Endothelial cell of hepatic sinusoid (primary cell): ENCODE results near the gene DEGS2.

Experiments
- in situ Hi-C: cut with HindIII; loops from 2 replicates; pipeline ENCODE4 v1.10.0; 2017; ENCODE audit warnings: low sequenced_read_pairs

DEGS2 gene

GRCh38 chr14:100116134-100116533 is 43.3 kb downstream of the DEGS2 start:
- in situ Hi-C loops = no loop called here

GRCh38 chr14:100115726-100116125 is 43.7 kb downstream of the DEGS2 start:
- in situ Hi-C loops = no loop called here

- in situ Hi-C loops = no loop called here
Observed at GRCh38 chr14:100115236-100115635, 44.2 kb downstream of the DEGS2 start.

- in situ Hi-C loops = no loop called here
Observed at GRCh38 chr14:100114109-100114765, 45.2 kb downstream of the DEGS2 start.

- in situ Hi-C loops = no loop called here
Observed at GRCh38 chr14:100111931-100112704, 47.3 kb downstream of the DEGS2 start.

GRCh38 chr14:100110816-100111215 is 48.6 kb downstream of the DEGS2 start:
- in situ Hi-C loops = no loop called here

- in situ Hi-C loops = no loop called here
Observed at GRCh38 chr14:100109594-100109955, 49.9 kb downstream of the DEGS2 start.

- in situ Hi-C loops = no loop called here
Observed at GRCh38 chr14:100108840-100109593, 50.4 kb downstream of the DEGS2 start.

- in situ Hi-C loops = no loop called here
Observed at GRCh38 chr14:100108042-100108825, 51.2 kb downstream of the DEGS2 start.

- in situ Hi-C loops = no loop called here
Observed at GRCh38 chr14:100107236-100107635, 52.2 kb downstream of the DEGS2 start.

- in situ Hi-C loops = no loop called here
Observed at GRCh38 chr14:100106250-100107112, 53.0 kb downstream of the DEGS2 start.

GRCh38 chr14:100105357-100106169 is 53.9 kb downstream of the DEGS2 start:
- in situ Hi-C loops = no loop called here

GRCh38 chr14:100104523-100105300 is 54.7 kb downstream of the DEGS2 start:
- in situ Hi-C loops = loop anchor here (5.0 kb wide), 2 partner anchors 47 to 122 kb away; no protein-coding TSS in a partner anchor

GRCh38 chr14:100104006-100104352 is 55.5 kb downstream of the DEGS2 start:
- in situ Hi-C loops = loop anchor here (5.0 kb wide), 2 partner anchors 47 to 122 kb away; no protein-coding TSS in a partner anchor

- in situ Hi-C loops = loop anchor here (5.0 kb wide), 2 partner anchors 46 to 121 kb away; no protein-coding TSS in a partner anchor
Observed at GRCh38 chr14:100103250-100104005, 56.0 kb downstream of the DEGS2 start.

GRCh38 chr14:100102156-100102785 is 57.2 kb downstream of the DEGS2 start:
- in situ Hi-C loops = loop anchor here (5.0 kb wide), 2 partner anchors 45 to 120 kb away; no protein-coding TSS in a partner anchor
